Adrenal gland (tissue), 12 donors: ENCODE data around the gene DHDDS. TPM values are rescaled to one million over a fixed set of nuclear protein-coding genes. Genes with fewer than 3 reads are reported as not detected.

Source experiments
- DNase-seq, 7 donors: peaks; one replicate each; pipeline ENCODE4 v3.0.0-alpha.2; 2019 to 2020
- H3K27ac ChIP-seq, 5 donors: fragments of 200-600 bp; sonication (generic) in 4 of 5; 1 replicate in 3 of 5; 2 replicates in 2 of 5; pipeline versions ENCODE4 v1.5.1 to v1.8.0; 2016 to 2020; ENCODE audit warnings: mild to moderate bottlenecking in 1 of 5
- H3K27me3 ChIP-seq: fragments of 200-600 bp; 2 replicates; pipeline ENCODE4 v1.8.0; 2021
- H3K36me3 ChIP-seq, 2 donors: fragments of 200-600 bp; replicated peaks in 1 of 2; 1 replicate in 1 of 2; 2 replicates in 1 of 2; pipeline versions ENCODE4 v1.5.1 to v1.8.0; 2018 to 2022
- H3K4me1 ChIP-seq, 2 donors: fragments of 200-600 bp; replicated peaks in 1 of 2; 1 replicate in 1 of 2; 2 replicates in 1 of 2; pipeline versions ENCODE4 v1.5.1 to v1.8.0; 2018 to 2021
- H3K4me3 ChIP-seq, 4 donors: fragments of 200-600 bp; sonication (generic) in 3 of 4; one replicate each; pipeline ENCODE4 v1.5.1; 2016 to 2018
- H3K9me3 ChIP-seq, 3 donors: fragments of 200-600 bp; sonication (generic) in 1 of 3; replicated peaks in 1 of 3; 1 replicate in 2 of 3; 2 replicates in 1 of 3; pipeline versions ENCODE4 v1.5.1 to v1.8.0; 2016 to 2021
- CTCF ChIP-seq, 6 experiments: fragments of 450-650 bp in 4 of 6; fragments of 200-600 bp in 2 of 6; sonication (generic) in 1 of 6; IDR thresholded peaks; 1 replicate in 5 of 6; 2 replicates in 1 of 6; pipeline versions ENCODE4 v1.5.1 to v1.8.0; 2016 to 2021; ENCODE audit warnings: antibody characterized with exemption in 6 of 6, mild to moderate bottlenecking in 2 of 6, moderate library complexity in 1 of 6
- POLR2A ChIP-seq, 2 donors: fragments of 450-650 bp; IDR thresholded peaks; one replicate each; pipeline ENCODE4 v1.6.1; 2017; ENCODE audit warnings: antibody characterized with exemption in 2 of 2, mild to moderate bottlenecking in 2 of 2, moderate library complexity in 1 of 2
- WGBS, 4 donors: extraction: QIAGEN DNeasy Blood & Tissue Kit in 2 of 4; methylation state at CpG; one replicate each; pipeline versions ENCODE4 v1.1.5 to v1.1.7; 2013 to 2017; 5-methylcytosine and 5-hydroxymethylcytosine counted together
- intact Hi-C, 2 donors: fragments of 100-400 bp; cut with DNase I; formaldehyde crosslinking; loops; one replicate each; pipeline versions ENCODE4 v1.14.1 to v1.15.0; 2022 to 2023
- polyA plus RNA-seq, 3 donors: library from polyadenylated mRNA; stranded (reverse); fragments of 200-250 nt in 2 of 3; fragments of 350-450 nt in 1 of 3; fragmentation: Illumina TruSeq in 1 of 3; extraction: RNeasy Lipid Tissue Mini Kit (QIAGEN cat#74804) in 1 of 3; gene quantifications; one replicate each; pipeline ENCODE4 v1.2.3, GENCODE V29; 2013 to 2014
- total RNA-seq, 9 donors: library from RNA; depleted of rRNA in 4 of 9; stranded (reverse); fragments of >200 nt in 4 of 9; fragments of 120-200 nt in 1 of 9; fragmentation: NEBNext Ultra II Directional in 1 of 9; extraction: Animal tissue kit (Norgen Biotek cat#: 25700) in 1 of 9; gene quantifications; one replicate each; pipeline versions ENCODE4 v1.1.0 to v1.2.4, GENCODE V29; 2013 to 2023
- donor health status: healthy with polysubstance abuse.
- donor health status: Bipolar disorder and iron deficiency.
- donor health status: DM: yes; HTN: yes; CAD: no.
- donor health status: DM: no; HTN: no; CAD: no.
- donor health status: DM: no; HTN: no; CAD: no.
- donor health status: DM: yes; HTN: yes; CAD: no.

The DHDDS gene
- total and polyA plus RNA-seq, 12 donors = 24.0 to 77.2 (median 43.7) TPM

GRCh38 chr1:26517766-26518049, 85.6 kb downstream of the DHDDS start:
- WGBS, 4 donors = 75 to 88% (median 81%) methylated on average over 1 of the region's 1 CpG
- H3K27ac ChIP-seq = no peak overlapping the region
- H3K27me3 ChIP-seq = no peaks in the 10 kb centered on the region
- no peaks in the 10 kb centered on the region for H3K9me3 ChIP-seq
- TF ChIP-seq CTCF (IDR thresholded peaks at IDR 0.05) (no peak), POLR2A (IDR thresholded peaks at IDR 0.05) (no peak)
- H3K4me3 ChIP-seq = no peak overlapping the region
- no peaks in the 10 kb centered on the region for H3K36me3 ChIP-seq
- no peaks in the 10 kb centered on the region for H3K4me1 ChIP-seq
- no peak for DNase-seq
- intact Hi-C loops = no loop called here

DNA sequence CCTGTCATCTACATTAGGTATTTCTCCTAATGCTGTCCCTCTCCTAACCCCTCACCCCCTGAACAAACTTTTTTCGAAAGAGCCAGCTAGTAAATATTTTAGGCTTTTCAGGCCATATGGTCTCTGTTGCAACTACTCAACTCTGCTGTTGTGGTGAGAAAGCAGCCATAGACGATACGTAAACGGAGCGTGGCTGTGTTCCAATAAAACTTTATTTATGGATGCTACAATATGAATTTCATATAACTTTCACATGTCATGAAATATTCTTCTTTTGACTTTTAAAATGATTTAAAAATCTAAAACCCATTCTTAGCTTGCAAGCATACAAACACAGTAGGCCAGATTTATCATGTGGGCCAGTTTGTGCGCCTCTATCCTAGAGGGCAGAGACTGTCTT, 86.2 kb downstream of the DHDDS start:
- no peak overlapping the region for H3K27ac ChIP-seq
- H3K27me3 ChIP-seq = no peaks in the 10 kb centered on the region
- no peaks in the 10 kb centered on the region for H3K9me3 ChIP-seq
- intact Hi-C loops = no loop called here
- WGBS, 4 donors = 91 to 96% (median 93%) methylated on average over 6 of the region's 6 CpGs
- no peak overlapping the region for H3K4me3 ChIP-seq
- no peaks in the 10 kb centered on the region for H3K36me3 ChIP-seq
- no peak for DNase-seq
- TF ChIP-seq POLR2A (IDR thresholded peaks at IDR 0.05) (no peak), CTCF (IDR thresholded peaks at IDR 0.05) (no peak)
- H3K4me1 ChIP-seq = no peaks in the 10 kb centered on the region

DNA sequence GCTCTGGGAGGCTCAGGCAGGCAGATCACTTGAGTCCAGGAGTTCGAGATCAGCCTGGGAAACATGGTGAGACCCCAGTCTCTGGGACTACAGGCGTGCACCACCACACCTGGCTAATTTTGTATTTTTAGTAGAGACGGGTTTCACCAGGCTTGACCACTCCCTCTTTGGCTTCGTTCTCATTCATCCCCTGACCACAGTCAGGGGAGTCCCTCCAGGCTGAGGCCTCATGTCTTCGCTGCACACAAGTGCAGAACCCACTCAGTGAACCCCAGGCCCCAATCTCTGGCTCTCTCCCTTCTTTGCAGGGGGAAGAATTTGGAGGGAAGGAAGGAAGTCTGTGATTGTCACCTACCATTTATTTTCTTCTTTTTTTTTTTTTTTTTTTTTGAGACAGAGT, 88.2 kb downstream of the DHDDS start:
- Histone ChIP-seq H3K27ac (no peak overlapping the region), H3K36me3 (no peaks in the 10 kb centered on the region), H3K4me3 (no peak overlapping the region), H3K27me3 (no peaks in the 10 kb centered on the region), H3K9me3 (no peaks in the 10 kb centered on the region), H3K4me1 (no peaks in the 10 kb centered on the region)
- DNase-seq = no peak
- TF ChIP-seq CTCF (IDR thresholded peaks at IDR 0.05) = no peak
- TF ChIP-seq POLR2A (IDR thresholded peaks at IDR 0.05) = no peak
- intact Hi-C loops = no loop called here
- 83 to 90% (median 86%) methylated on average over 5 of the region's 5 CpGs for WGBS, 4 donors

Other genes with a start within 250 kb of the DHDDS start
- gene CATSPER4, start 241.7 kb upstream of the DHDDS start, total RNA-seq = not detected
- gene CATSPER4, start 241.7 kb upstream of the DHDDS start, polyA plus RNA-seq = not detected
- gene CEP85, start 198.1 kb upstream of the DHDDS start, total RNA-seq = 10 to 100 TPM in 1 of 9 donors, 1 to 10 TPM in 8; 2.6 to 16.4 (median 5.8) TPM
- 1 to 10 TPM; 2.5 to 6.1 (median 3.1) TPM for gene CEP85, start 198.1 kb upstream of the DHDDS start, polyA plus RNA-seq
- gene SH3BGRL3, start 152.2 kb upstream of the DHDDS start, total RNA-seq = 100 to 1,000 TPM in 3 of 9 donors, 10 to 100 TPM in 6; 21.0 to 123 (median 72.5) TPM
- gene SH3BGRL3, start 152.2 kb upstream of the DHDDS start, polyA plus RNA-seq = 100 to 1,000 TPM; 178 to 350 (median 321) TPM
- gene UBXN11, start 125.7 kb upstream of the DHDDS start, total RNA-seq = 10 to 100 TPM in 6 of 9 donors, 1 to 10 TPM in 3; 5.3 to 28.5 (median 13.3) TPM
- gene UBXN11, start 125.7 kb upstream of the DHDDS start, polyA plus RNA-seq = 100 to 1,000 TPM in 1 of 3 donors, 10 to 100 TPM in 1, 1 to 10 TPM in 1; 5.9 to 154 (median 53.1) TPM
- 1 to 10 TPM in 7 of 9 donors, not detected in 2; 2.5 to 8.9 (median 4.5) TPM for gene CD52, start 114.4 kb upstream of the DHDDS start, total RNA-seq
- gene CD52, start 114.4 kb upstream of the DHDDS start, polyA plus RNA-seq = 100 to 1,000 TPM in 1 of 3 donors, 10 to 100 TPM in 2; 13.6 to 239 (median 14.1) TPM
- under 1 TPM in 1 of 9 donors, not detected in 8; 0.17 TPM for gene CRYBG2, start 78.2 kb upstream of the DHDDS start, total RNA-seq
- under 1 TPM in 2 of 3 donors, not detected in 1; 0.20 to 0.48 TPM for gene CRYBG2, start 78.2 kb upstream of the DHDDS start, polyA plus RNA-seq
- gene ZNF683, start 59.6 kb upstream of the DHDDS start, total RNA-seq = under 1 TPM in 1 of 9 donors, not detected in 8; 0.25 TPM
- under 1 TPM in 2 of 3 donors, not detected in 1; 0.20 to 0.24 TPM for gene ZNF683, start 59.6 kb upstream of the DHDDS start, polyA plus RNA-seq
- gene LIN28A, start 21.5 kb upstream of the DHDDS start, total RNA-seq = 1 to 10 TPM in 1 of 9 donors, under 1 TPM in 2, not detected in 6; 0.23 to 1.2 (median 0.72) TPM
- gene LIN28A, start 21.5 kb upstream of the DHDDS start, polyA plus RNA-seq = not detected
- gene HMGN2, start 40.1 kb downstream of the DHDDS start, total RNA-seq = 100 to 1,000 TPM; 118 to 483 (median 293) TPM
- gene HMGN2, start 40.1 kb downstream of the DHDDS start, polyA plus RNA-seq = 100 to 1,000 TPM; 313 to 415 (median 404) TPM
- gene RPS6KA1, start 97.4 kb downstream of the DHDDS start, total RNA-seq = 10 to 100 TPM; 37.7 to 51.5 (median 40.4) TPM
- 10 to 100 TPM; 17.1 to 45.8 (median 28.4) TPM for gene RPS6KA1, start 97.4 kb downstream of the DHDDS start, polyA plus RNA-seq